Measurements from ENCODE around the gene AFAP1L2. TPM values are rescaled to one million over a fixed set of nuclear protein-coding genes. Genes with fewer than 3 reads are reported as not detected.
"Not testable (repeated sequence)": the region's sequence is repeated elsewhere in the genome, so short reads cannot be mapped to it uniquely, and the experiment has no call there.

Gene AFAP1L2
- total RNA-seq, 1 donor from 2014 or later: 27.7 TPM

DNA sequence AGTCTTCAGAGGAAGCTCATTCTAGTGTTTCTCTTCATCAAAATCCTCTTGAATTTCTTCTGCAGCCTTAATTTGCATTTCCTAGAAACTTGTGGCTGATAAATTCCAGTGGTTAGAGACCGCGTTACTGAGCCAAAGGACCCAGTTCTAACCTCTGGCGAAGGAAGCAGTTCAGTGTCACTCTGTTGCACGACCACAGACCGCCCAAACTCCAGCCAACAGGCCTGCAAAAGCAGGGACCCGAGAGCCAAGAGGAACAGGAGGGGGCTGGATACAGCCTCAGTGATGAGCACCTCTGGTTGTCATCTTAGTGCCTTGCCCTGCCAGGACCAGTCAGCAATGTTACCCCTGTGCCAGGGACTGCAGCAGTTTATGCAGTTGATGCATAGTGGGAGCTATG lies 70.0 kb downstream of the AFAP1L2 start:
- no peak for DNase-seq

DNA sequence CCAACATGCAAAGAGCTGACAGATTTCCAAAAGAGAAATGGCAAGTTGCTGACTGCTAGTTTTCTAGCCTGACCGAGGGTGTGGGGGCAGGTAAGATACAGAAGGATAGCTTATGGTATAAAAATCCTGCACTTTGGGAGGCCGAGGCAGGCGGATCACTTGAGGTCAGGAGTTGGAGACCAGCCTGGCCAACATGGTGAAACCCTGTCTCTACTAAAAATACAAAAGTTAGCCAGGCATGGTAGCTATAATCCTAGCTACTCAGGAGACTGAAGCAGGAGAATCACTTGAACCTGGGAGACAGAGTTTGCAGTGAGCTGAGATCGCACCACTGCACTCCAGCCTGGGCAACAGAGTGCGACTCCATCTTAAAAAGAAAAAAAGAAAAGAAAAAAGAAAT lies 70.9 kb downstream of the AFAP1L2 start:
- not testable (repeated sequence) for DNase-seq

DNA sequence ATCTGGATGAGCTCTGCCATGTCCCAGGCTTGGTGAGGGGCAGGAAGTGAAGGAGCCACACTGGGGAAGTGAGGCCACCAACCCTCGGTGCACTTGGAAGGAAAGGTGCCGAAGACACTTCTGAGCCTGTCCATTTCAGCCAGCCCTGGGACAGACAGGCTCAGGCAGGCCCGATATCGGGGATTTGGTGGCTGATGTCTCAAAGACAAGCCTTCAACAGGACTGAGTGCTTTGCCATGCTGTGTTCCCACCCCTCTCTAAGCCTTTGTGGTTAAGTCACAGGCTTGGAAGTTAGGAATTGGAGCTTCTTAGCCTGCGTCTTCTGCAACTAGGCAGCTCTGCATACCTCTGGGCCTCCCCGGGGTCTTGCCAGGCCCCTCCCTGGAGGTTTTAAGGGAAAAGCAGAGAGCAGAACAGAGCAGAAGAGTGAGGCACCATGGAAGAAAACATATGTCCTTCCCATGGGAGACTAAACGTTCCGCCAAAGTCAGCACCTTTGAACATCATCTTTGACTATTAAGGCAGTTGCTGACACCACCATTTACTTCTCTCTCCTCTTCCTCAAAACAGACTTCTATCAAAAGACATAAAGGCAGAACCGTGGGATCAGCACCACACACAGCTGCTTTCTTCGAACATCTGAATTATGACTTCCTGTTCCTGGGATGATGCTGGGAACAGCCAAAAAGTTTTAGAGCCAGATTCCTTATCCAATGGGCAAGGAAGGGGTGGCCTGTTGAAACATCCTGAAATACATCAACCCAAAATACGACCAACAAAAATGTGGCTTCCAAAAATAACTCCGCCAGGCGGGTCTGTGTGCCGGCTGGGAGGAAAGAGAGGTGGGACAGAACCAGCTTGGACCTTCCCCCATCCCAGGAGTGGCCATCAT lies 71.8 kb downstream of the AFAP1L2 start:
- no peak for DNase-seq

DNA sequence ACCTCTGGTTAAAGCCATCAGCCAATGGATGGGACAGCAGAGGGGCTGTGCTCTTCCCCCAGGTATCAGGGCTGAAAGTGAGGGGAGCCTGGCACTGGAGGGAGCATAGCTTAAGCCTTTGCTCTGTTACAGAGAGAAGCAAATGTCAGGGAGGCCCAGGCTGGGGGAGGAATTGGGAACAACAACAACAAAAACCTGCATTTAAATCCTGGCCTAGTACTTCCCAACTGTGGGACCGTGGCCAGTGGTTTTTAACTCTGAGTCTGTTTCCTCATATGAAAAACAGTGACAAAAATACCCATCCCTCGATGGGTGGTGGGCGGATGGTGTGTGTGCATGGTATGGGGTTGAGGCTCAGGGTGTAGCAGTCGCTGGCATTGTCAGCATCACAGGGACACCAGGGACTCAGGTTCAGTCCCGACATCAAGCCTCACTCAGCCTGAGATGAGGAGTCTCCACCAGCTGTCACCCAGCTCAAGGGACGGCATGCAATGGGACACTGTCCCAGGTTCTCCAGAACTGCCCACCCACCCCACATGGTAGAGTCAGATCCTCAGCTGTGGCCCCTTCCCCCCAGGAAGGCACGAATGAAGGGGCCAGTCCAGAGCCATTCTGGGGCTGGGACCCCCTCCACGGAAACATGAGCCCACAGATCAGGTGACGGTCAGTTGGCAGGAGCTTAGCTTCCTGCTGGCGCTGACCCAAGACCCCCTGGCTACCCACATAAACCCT lies 74.5 kb downstream of the AFAP1L2 start:
- no peak for DNase-seq

DNA sequence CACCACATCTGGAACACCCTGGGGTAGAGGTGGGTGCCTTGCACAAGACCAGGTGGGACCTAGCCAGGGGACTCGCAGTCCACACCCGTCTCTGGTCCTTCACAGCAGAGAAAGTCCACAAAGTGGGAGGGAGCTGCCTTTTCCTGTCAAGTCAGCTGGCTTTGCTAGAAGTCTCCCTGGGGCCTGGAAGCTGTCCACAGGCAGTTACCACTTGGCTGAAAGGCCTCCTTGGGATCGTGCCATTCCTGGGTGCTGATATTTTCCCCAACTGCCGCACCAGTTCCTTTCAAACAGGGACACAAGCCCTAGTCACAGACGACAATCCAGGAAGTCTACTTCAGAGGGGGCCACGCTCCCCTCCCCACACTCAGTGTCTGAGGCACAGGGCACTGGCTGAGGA lies 75.4 kb downstream of the AFAP1L2 start:
- DNase-seq: no peak

DNA sequence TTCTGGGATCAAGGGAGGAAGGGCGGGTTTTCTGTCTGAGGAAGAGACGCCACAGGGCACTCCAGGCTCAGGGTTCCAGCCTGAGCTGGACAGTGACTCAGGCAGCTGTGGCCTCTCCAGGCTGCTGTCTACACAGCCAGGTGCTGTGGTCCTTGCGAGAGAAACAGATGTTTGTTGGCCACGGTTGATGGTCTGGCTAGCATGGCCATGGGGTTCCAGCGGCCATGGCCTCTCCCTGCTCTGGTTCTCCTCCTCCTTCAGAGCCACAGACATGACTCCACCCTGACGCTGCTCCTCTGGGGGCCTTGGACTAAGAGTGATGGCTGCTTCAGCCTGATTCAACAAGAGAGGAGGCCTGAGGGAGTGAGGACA lies 75.9 kb downstream of the AFAP1L2 start:
- no peak for DNase-seq

DNA sequence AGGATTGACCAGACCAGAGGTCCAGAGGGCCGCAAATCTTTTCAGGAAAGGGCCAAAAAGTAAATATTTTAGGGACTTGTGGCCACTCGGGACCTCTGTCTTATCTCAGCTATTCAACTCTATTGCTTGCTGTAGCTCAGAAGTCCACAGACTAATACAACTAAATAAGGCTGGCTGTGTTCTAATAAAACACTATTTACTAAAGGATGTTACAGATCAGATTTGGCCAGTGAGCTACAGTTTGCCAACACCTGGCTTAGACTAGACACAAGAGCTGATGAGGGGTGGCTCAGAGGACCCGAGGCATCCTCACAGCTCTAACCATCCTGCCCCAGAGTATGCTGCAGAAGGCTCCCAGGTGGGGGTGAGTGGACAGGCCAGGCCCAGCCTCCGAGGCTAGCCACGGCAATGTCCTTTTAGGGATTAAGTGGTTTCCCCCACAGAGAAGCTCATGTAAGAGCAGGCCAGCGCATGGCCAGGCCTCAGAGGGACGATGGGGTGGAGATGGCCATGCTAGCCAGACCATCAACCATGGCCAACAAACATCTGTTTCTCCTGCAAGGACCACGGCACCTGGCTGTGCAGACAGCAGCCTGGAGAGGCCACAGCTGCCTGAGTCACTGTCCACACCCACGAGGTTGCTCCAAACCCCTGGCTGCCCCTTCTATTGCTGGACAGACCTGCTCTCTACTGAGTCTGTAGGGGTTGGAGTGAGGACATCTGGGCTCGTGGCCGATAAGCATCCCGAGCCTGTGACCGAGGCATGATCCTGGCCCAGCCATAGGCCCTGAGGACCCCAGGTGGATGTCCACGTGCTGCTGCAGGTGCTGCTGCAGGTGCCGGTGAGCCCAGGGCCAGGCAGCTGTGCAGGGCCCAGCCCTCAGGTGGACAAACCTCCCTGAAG lies 76.5 kb downstream of the AFAP1L2 start:
- DNase-seq: no peak

DNA sequence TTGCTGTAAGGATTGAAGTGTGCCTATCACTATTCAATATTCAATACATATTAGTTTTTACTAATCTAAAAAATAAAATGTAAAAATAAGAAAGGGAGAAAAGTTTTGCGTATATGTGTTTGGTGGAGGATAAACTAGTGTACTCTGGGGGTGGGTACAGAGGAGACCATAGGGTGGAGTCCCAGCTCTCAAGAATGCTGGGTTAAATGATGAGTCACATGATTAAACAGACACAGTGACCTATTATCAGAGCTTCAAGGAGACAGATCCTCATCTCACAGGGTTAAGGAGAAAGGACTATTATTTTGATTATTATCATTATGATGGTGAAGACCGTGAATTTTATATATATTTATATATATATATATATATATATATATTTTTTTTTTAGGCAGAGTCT lies 77.5 kb downstream of the AFAP1L2 start:
- DNase-seq: no peak

DNA sequence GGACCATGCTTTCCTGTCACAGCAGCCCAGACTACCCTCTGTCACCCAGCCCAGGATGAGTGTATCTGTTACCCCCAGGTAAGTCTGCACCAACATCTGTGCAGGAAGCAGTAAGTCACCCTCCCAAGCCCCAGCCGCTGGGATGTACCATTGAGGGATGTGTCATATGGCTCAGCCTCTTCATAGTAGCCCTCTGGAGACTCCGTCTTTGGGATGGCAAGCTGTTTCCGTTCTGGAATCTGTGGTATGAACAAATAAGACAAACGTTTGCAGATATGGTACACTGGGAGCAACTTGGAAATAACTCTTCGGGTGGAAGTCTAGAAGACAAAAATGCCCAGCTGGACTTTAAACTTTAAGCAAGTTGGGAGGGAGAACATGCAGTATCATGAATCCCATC lies 81.3 kb downstream of the AFAP1L2 start:
- DNase-seq: no peak

DNA sequence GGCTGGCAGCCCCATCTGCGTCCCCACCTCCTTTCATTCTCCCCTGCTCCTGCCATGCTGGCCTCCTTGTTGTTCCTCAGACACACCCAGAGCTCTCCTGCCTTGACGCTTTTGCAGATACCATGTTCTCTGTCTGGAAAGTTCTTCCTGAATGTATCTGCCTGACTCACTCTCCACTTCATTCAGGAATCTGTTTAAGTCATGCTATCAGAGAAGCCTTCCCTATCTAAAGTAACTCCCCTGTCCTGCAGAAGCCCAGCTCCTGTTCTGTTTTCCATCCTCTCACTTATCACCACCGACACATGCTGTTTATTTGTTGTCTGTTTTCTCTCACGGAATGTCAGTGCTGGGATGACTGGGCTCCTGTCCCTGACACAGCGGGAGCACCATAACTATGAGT lies 82.0 kb downstream of the AFAP1L2 start:
- no peak for DNase-seq

DNA sequence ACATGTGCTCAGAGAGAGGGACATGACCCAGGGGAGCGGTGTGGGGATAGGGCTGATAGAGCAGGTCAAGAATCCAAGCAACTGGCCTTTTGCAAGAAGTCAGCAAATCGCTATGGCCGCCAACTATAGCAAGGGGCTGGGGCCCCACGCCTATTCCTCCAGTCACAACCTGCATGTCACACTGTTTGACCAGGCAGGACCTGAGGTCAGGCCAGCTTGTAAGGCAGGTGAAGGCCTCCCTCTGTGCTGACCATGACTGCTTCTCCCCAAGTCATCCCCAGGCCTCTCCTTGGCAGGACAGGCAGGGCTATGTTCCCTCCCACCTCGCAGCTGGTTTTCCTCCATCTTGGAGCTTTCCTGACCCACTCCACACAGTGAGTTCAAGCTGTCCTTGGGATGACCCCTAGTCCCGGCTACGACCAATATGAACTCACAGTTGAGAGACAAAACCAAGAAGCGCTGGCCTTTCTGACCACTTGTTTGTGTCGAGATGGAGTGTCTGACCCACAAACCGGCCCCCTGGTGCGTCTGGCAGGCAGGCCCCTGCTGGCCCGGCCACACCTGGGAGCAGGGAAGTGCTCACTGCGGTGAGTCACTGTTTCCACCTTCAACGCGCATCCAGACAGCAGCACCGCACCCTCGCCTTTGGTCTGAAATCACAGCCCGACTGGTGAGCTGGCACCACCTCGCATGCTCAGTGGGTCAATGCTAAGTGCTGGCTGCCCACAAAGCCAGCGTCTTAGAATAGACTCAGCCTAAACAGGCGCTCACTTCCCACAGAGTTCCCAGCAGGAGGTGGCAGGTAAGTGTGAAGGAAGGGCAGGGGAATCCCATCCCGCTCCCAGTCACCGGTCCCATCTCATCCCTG lies 83.8 kb downstream of the AFAP1L2 start:
- DNase-seq: no peak

DNA sequence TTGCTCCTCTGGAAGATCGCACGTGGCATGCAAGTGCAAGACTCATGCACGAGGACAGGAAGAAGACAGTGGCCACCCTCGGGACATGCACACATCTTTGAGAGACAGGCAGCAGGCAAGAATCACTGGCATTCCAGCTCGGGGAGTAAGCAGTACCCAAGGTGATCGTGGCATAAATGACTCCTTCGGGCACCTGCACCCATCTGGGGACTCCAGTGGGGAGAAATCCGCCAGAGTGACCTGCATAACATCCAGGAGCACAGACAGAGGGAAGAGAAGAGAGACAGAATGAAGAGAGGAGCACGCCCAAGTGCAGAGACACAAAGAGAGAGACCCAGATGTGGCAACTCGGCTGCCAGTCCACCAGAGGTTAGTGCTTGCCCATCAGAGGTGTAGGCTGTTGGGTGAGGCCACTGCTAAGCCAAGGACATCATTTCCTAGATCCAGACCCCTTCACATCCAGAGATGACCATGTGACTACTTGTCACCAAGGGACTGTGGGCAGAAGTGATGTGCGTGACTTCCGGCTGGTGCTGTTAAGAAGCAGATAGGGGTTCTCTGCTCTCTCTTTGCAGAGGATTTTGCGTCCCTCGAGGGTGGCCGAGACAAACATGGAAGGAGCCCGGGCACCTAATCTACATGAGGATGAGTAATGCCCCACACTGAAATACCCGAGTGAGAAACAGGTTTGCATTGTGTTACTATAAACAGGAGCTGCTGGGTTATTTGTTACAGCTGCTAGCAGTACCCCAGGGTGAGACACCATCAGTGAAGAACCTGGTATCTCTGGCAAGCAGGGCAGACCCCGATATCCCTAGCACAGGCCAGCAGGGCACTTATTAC lies 84.7 kb downstream of the AFAP1L2 start:
- DNase-seq: no peak

DNA sequence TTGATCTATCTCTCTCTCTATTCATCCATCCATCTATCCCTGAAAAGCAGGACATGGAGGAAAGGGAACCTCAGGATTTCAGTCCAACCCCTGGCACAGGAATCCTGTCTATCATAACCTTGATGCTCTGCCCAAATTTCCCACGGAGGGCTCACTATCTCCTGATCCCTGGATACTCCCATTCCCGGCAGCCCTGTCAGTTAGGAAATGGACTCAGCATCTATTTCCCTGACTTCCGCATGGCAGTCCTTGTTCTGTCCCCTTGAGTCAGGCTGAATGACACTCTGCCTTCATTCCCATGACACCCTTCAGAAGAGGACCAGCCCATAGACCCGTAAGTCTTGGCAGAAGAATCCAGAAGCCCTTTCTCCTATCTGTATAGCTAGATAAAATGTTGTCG lies 87.6 kb downstream of the AFAP1L2 start:
- DNase-seq: no peak

DNA sequence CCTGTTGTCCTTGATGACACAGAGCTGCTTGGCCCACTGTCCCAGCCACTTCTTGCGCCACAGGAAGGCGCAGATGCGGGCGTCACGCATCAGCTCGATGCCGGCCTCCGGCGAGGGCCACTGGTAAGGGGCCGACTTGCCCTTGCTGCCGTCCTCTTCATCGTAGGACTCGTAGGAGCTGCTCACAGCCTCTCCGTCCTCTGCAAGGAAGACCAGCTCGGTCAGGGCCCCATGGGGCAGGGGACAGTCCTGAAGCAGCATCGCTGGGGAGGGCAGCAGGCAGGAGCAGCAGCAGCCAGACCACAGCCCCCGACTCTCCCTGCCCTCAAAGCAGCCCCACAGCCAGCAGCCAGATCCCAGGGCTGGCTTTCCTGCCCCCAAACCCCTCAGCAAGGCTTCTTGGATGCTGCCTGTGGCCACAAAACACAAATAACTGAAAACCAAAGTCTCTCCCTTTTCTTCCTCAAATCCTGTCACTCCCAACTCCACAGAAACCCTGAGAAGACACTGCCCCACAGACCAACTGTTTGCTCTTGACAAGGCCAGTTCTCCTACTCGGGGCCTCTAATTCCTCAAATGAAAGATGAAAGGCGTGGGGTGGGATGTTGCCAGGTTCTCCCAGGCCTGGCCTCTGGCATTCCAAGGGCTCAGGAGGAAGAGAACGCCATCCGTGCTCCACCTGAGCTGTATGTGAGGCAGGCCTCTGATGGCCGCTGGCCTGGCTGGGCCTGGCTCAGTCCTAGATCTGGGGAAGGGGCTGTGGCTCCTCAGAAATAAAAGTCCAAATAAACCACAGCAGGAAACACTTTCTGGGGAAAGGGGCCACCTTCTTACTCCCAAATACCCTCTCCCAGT lies 88.5 kb downstream of the AFAP1L2 start:
- no peak for DNase-seq

DNA sequence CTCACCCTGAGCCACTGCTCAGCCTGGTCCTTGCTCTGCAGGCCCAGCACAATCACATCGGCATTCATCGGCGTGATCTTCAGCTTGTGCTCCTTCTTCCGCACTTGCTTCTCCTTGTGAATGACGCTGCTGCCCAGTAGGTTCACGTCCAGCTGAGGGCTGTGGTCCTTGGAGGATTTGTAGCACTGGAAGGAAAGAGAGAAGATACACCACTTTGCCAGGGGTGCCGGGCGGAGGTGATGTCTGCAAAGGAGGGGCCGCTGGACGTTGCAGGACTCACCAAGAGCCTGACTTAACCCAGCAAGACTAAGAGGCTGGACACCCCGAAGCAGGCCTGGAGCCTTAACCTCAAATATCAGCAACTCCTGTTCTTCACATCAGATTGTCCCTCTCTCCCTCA lies 90.4 kb downstream of the AFAP1L2 start:
- DNase-seq: no peak

DNA sequence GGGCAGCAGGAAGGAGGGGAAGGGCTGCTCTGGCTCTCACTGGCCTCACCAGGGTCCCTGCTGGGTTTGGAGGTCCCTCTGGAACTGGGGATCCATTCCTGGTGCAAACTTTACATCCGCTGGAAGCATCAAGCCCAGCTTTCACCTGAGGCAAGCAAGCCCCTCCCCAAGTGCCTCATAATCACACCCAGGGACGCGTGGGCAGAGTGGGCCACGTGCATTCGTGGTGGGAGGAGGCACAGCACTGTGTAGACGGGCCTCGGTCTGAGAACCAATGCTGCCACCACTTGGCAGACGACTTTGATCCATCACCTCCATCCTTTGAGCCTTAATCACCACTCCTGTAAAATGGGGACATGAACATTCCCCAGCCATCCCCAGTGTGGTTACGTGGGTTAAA lies 91.2 kb downstream of the AFAP1L2 start:
- DNase-seq: no peak

DNA sequence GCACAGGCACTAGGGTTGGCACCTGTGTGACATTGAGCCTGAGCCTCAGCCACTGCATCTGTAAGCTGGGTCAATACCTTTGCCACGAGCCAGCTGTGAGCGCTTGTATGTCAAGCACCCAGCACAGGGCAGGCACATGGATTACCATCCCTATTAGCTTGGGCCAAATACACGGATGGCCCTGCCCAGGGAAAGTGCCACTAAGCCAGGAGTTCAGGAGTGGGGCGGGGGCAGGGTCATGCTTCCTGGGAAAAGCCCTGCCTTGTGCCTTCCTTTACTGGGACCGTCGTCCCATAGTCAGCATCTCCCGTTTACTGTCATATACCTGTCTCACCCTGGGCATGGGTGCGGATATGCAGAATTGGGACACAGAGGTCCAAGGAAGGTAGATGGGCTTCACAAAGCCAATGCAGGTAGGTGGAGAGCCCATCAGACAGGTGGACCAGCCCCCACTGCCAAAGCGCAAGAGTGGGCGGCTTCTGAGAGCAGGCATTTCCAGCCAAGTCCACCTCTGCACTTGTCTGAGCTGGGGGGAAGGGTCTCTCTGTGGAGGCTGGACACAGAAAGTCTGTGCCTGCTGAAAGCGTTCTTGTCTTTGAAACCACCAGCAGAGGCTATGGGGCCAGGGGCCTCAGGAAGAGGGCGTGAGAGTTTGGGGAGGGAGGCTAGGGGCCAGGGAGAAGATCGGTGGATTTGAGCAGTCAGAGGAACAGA lies 92.6 kb downstream of the AFAP1L2 start:
- no peak for DNase-seq

DNA sequence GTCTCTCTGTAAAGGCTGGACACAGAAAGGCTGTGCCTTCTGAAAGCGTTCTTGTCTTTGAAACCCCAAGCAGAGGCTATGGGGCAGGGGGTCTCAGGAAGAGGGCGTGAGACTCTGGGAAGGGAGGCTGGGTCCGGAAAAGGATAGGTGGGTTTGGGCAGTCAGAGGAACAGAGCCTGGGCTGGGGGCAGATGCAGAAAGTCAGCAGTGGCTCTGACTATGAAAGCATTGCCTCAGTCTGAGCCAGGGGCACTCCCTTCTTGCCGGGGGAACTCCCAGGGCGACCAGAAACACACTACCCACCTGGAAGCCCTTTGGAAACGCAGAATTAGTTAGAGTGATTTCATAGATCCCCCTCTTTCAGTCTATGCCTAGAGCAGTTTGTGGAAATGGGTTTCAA lies 93.3 kb downstream of the AFAP1L2 start:
- no peak for DNase-seq

DNA sequence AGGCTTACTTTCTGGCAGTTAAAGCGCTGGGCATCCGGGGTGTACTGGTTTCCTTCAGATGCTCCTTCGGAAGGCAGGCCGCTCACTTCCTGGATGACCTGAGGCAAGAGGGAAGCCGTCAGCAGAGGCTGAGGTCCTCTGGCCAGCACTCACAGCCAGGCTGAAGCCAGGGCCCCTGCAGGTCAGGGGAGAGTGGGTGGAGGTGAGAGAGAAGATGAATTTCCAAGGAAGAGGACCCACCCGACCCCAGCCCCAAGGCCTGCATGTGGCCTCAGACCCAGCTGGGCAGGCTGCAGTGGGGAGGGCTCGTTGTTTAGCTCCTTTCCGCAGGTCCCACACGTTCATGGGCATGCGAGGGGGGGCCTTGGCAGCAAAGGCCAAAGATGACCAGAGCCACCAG lies 94.0 kb downstream of the AFAP1L2 start:
- DNase-seq: no peak

DNA sequence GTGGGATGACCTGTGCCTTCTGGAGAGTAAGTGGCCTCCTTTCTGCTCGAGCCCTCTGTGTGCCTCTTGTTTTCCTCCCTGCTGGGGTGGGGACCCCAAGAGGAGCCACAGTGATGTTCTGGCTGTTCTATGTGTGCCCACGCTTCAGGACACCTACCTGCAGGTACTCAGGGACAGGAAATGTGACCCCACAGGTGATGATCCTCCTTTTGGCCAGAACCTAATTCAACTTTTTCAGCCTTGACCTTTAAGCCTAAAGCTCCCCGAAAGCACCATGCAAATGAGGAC lies 95.0 kb downstream of the AFAP1L2 start:
- DNase-seq: no peak
